NOMO-1 treated with DMSO at 0.1 percent for 48 hours (cell line): ENCODE measurements around the gene RNASE2.
A peak's percentile ranks its signal among the peaks of the same experiment; 100 is the strongest.
"Not testable (repeated sequence)": the region's sequence is repeated elsewhere in the genome, so short reads cannot be mapped to it uniquely, and the experiment has no call there.

Source experiments
- DNase-seq: peaks from one replicate; lab custom pipeline; 2025; ENCODE audit not compliant: unreplicated experiment; lab: John Stamatoyannopoulos, UW

Gene RNASE2

GRCh38 chr14:20954736-20955537 lies at the start of gene RNASE2:
TSS of gene RNASE2 (plus strand) at chr14:20955487. CDS start at chr14:20955772, 285 bp downstream.
- peak; percentile 91 for DNase-seq

GRCh38 chr14:20905676-20906075 lies 49.6 kb upstream of the RNASE2 start:
- DNase-seq, result peak; percentile 67

GRCh38 chr14:20907214-20907613 lies 48.1 kb upstream of the RNASE2 start:
- no peak for DNase-seq

GRCh38 chr14:20910822-20911221 lies 44.5 kb upstream of the RNASE2 start:
- not testable (repeated sequence) for DNase-seq

- peak; percentile 64 for DNase-seq
Measured at GRCh38 chr14:20919038-20919756, 36.1 kb upstream of the RNASE2 start.

GRCh38 chr14:20923766-20924297 lies 31.5 kb upstream of the RNASE2 start:
- DNase-seq, result not testable (repeated sequence)

- no peak for DNase-seq
Measured at GRCh38 chr14:20934148-20934762, 21.0 kb upstream of the RNASE2 start.

- peak; percentile 44 for DNase-seq
Measured at GRCh38 chr14:20935303-20935984, 19.8 kb upstream of the RNASE2 start.

- peak; percentile 42 for DNase-seq
Measured at GRCh38 chr14:20945146-20945545, 10.1 kb upstream of the RNASE2 start.

GRCh38 chr14:20946707-20947106 lies 8.6 kb upstream of the RNASE2 start:
- not testable (repeated sequence) for DNase-seq

- peak; percentile 91 for DNase-seq
Measured at GRCh38 chr14:20955538-20955873, 219 bp downstream of the RNASE2 start.

- DNase-seq, result no peak
Measured at GRCh38 chr14:20956376-20956976, 1.2 kb downstream of the RNASE2 start.

- DNase-seq, result peak; percentile 56
Measured at GRCh38 chr14:20958946-20959345, 3.7 kb downstream of the RNASE2 start.

GRCh38 chr14:20969336-20969735 lies 14.0 kb downstream of the RNASE2 start:
- no peak for DNase-seq

GRCh38 chr14:20970647-20970982 lies 15.3 kb downstream of the RNASE2 start:
- DNase-seq, result peak; percentile 66

GRCh38 chr14:20970983-20971704 lies 15.9 kb downstream of the RNASE2 start:
- DNase-seq, result peak; percentile 85

GRCh38 chr14:20971705-20972021 lies 16.4 kb downstream of the RNASE2 start:
- DNase-seq, result no peak

- DNase-seq, result no peak
Measured at GRCh38 chr14:20973501-20973900, 18.2 kb downstream of the RNASE2 start.

- DNase-seq, result no peak
Measured at GRCh38 chr14:20976291-20976690, 21.0 kb downstream of the RNASE2 start.

- DNase-seq, result no peak
Measured at GRCh38 chr14:20978687-20979086, 23.4 kb downstream of the RNASE2 start.
